H9 (cell line): ENCODE results near the gene RAB3IL1. TPM values are rescaled to one million over a fixed set of nuclear protein-coding genes. Genes with fewer than 3 reads are reported as not detected.

Experiments used
- DNase-seq: peaks from one replicate; pipeline ENCODE4 v3.0.0-alpha.2; 2017
- H2AFZ ChIP-seq: one replicate; pipeline ENCODE4 v1.6.1; 2013; ENCODE audit warnings: mild to moderate bottlenecking, low read length, control low read depth, moderate library complexity
- H2AK5ac ChIP-seq: 2 replicates; pipeline ENCODE4 v1.6.1; 2013; ENCODE audit warnings: low read length, control low read depth, mixed read lengths; ENCODE audit not compliant: insufficient read length
- H2BK120ac ChIP-seq: one replicate; pipeline ENCODE4 v1.6.1; 2013; ENCODE audit warnings: low read depth, mild to moderate bottlenecking, low read length, control low read depth, inconsistent platforms; ENCODE audit not compliant: poor library complexity, severe bottlenecking
- H2BK12ac ChIP-seq: 2 replicates; pipeline ENCODE4 v1.6.1; 2013; ENCODE audit warnings: low read length, control low read depth, mixed read lengths, low read depth; ENCODE audit not compliant: insufficient read length
- H2BK15ac ChIP-seq: 2 replicates; pipeline ENCODE4 v1.6.1; 2013; ENCODE audit warnings: low read depth, low read length, control low read depth
- H2BK20ac ChIP-seq: one replicate; pipeline ENCODE4 v1.6.1; 2013; ENCODE audit warnings: low read depth, mild to moderate bottlenecking, low read length, control low read depth, inconsistent platforms; ENCODE audit not compliant: poor library complexity, severe bottlenecking
- H2BK5ac ChIP-seq: 2 replicates; pipeline ENCODE4 v1.6.1; 2013; ENCODE audit warnings: low read length, control low read depth, mixed read lengths; ENCODE audit not compliant: insufficient read length
- H3K14ac ChIP-seq: 2 replicates; pipeline ENCODE4 v1.6.1; 2013; ENCODE audit warnings: low read length, control low read depth; ENCODE audit not compliant: insufficient read depth
- H3K18ac ChIP-seq: 2 replicates; pipeline ENCODE4 v1.6.1; 2013; ENCODE audit warnings: low read depth, mild to moderate bottlenecking, mixed read lengths, low read length, control low read depth; ENCODE audit not compliant: insufficient read length
- H3K23ac ChIP-seq: 2 replicates; pipeline ENCODE4 v1.6.1; 2013; ENCODE audit warnings: low read length, control low read depth, mixed read lengths, low read depth; ENCODE audit not compliant: insufficient read length
- H3K23me2 ChIP-seq: 2 replicates; pipeline ENCODE4 v1.6.1; 2013; ENCODE audit warnings: low read depth, mild to moderate bottlenecking, mixed read lengths, low read length, control low read depth; ENCODE audit not compliant: insufficient read length, poor library complexity, severe bottlenecking
- H3K27ac ChIP-seq: 2 replicates; pipeline ENCODE4 v1.5.1; 2013; ENCODE audit warnings: low read length, control low read depth, mixed read lengths, low read depth; ENCODE audit not compliant: insufficient read length
- H3K27me3 ChIP-seq: 2 replicates; pipeline ENCODE4 v1.6.1; 2013; ENCODE audit warnings: low read length, control low read depth, inconsistent platforms; ENCODE audit not compliant: insufficient read depth
- H3K4ac ChIP-seq: 2 replicates; pipeline ENCODE4 v1.6.1; 2013; ENCODE audit warnings: low read depth, mild to moderate bottlenecking, control low read depth, inconsistent platforms, low read length, moderate library complexity
- H3K4me1 ChIP-seq: 2 replicates; pipeline ENCODE4 v1.6.1; 2013; ENCODE audit warnings: low read length, control low read depth, inconsistent platforms; ENCODE audit not compliant: insufficient read depth
- H3K4me2 ChIP-seq: 2 replicates; pipeline ENCODE4 v1.6.1; 2013; ENCODE audit warnings: low read length, control low read depth, mixed read lengths; ENCODE audit not compliant: insufficient read length, insufficient read depth
- H3K56ac ChIP-seq: 2 replicates; pipeline ENCODE4 v1.6.1; 2013; ENCODE audit warnings: low read depth, mild to moderate bottlenecking, mixed read lengths, low read length, control low read depth; ENCODE audit not compliant: insufficient read length
- H3K79me1 ChIP-seq: 2 replicates; pipeline ENCODE4 v1.6.1; 2013; ENCODE audit warnings: low read depth, mild to moderate bottlenecking, moderate library complexity, low read length, control low read depth, inconsistent platforms; ENCODE audit not compliant: insufficient read depth, poor library complexity, severe bottlenecking
- H3K79me2 ChIP-seq: 2 replicates; pipeline ENCODE4 v1.6.1; 2013; ENCODE audit warnings: low read length, control low read depth, inconsistent platforms; ENCODE audit not compliant: insufficient read depth
- H3K9ac ChIP-seq: 2 replicates; pipeline ENCODE4 v1.6.1; 2013; ENCODE audit warnings: low read length, control low read depth, mixed read lengths; ENCODE audit not compliant: insufficient read length; ENCODE audit errors: extremely low read depth
- H3K9me3 ChIP-seq: one replicate; pipeline ENCODE4 v1.6.1; 2013; ENCODE audit warnings: low read depth, low read length, inconsistent platforms; ENCODE audit not compliant: control insufficient read depth
- H3T11ph ChIP-seq: one replicate; pipeline ENCODE4 v1.6.1; 2013; ENCODE audit warnings: mild to moderate bottlenecking, low read length, control low read depth, inconsistent platforms
- H4K20me1 ChIP-seq: one replicate; pipeline ENCODE4 v1.6.1; 2013; ENCODE audit not compliant: control insufficient read depth, insufficient read length, insufficient read depth
- H4K5ac ChIP-seq: 2 replicates; pipeline ENCODE4 v1.6.1; 2013; ENCODE audit warnings: low read depth, mild to moderate bottlenecking, mixed read lengths, low read length, control low read depth; ENCODE audit not compliant: insufficient read length
- H4K8ac ChIP-seq: replicated peaks from 2 replicates; pipeline ENCODE4 v1.6.1; 2013; ENCODE audit warnings: low read length, control low read depth, mixed read lengths, low read depth; ENCODE audit not compliant: insufficient read length
- H4K91ac ChIP-seq: 2 replicates; pipeline ENCODE4 v1.6.1; 2013; ENCODE audit warnings: low read depth, mild to moderate bottlenecking, moderate library complexity, mixed read lengths, low read length, control low read depth; ENCODE audit not compliant: insufficient read length
- H3K27ac Mint-ChIP-seq, 3 experiments: 2 replicates in 2 of 3; 3 replicates in 1 of 3; pipeline ENCODE4 v1.8.0; 2020 to 2021; ENCODE audit warnings: mixed read lengths in 3 of 3, mild to moderate bottlenecking in 1 of 3, moderate library complexity in 1 of 3
- H3K27me3 Mint-ChIP-seq: 2 replicates; pipeline ENCODE4 v1.8.0; 2021; ENCODE audit warnings: low read depth, mild to moderate bottlenecking, moderate library complexity, mixed read lengths
- H3K36me3 Mint-ChIP-seq, 3 experiments: 2 replicates in 2 of 3; 3 replicates in 1 of 3; pipeline ENCODE4 v1.8.0; 2020 to 2021; ENCODE audit warnings: low read depth in 3 of 3, mixed read lengths in 3 of 3; ENCODE audit not compliant: insufficient read depth in 1 of 3
- H3K4me1 Mint-ChIP-seq, 2 experiments: 2 replicates each; pipeline ENCODE4 v1.8.0; 2020; ENCODE audit warnings: mixed read lengths in 2 of 2
- H3K4me3 Mint-ChIP-seq, 2 experiments: 2 replicates in 1 of 2; 3 replicates in 1 of 2; pipeline ENCODE4 v1.8.0; 2020 to 2021; ENCODE audit warnings: mild to moderate bottlenecking in 2 of 2, mixed read lengths in 2 of 2, moderate library complexity in 1 of 2
- H3K9me3 Mint-ChIP-seq, 2 experiments: 2 replicates in 1 of 2; 3 replicates in 1 of 2; pipeline ENCODE4 v1.8.0; 2020; ENCODE audit warnings: mild to moderate bottlenecking in 2 of 2, mixed read lengths in 2 of 2, moderate library complexity in 1 of 2
- WGBS: extraction: QIAGEN DNeasy Blood & Tissue Kit; methylation state at CpG from one replicate; pipeline ENCODE4 v1.1.7; 2013; ENCODE audit warnings: missing lambda C conversion rate, low lambda C conversion rate, mixed read lengths; ENCODE audit not compliant: insufficient read length; ENCODE audit errors: extremely low coverage; 5-methylcytosine and 5-hydroxymethylcytosine counted together
- total RNA-seq: library from RNA; stranded (reverse); gene quantifications from 2 replicates; pipeline ENCODE4 v1.2.1, GENCODE V29; 2021
- TF ChIP-seq, protein P1 (sequence below): fragments of 200-600 bp; sonication (generic); conservative IDR thresholded peaks from 3 replicates; pipeline ENCODE4 v1.8.0; 2021; ENCODE audit warnings: antibody characterized with exemption, mild to moderate bottlenecking

The RAB3IL1 gene
- total RNA-seq, 1 experiment from 2014 or later = 2.4 TPM

DNA sequence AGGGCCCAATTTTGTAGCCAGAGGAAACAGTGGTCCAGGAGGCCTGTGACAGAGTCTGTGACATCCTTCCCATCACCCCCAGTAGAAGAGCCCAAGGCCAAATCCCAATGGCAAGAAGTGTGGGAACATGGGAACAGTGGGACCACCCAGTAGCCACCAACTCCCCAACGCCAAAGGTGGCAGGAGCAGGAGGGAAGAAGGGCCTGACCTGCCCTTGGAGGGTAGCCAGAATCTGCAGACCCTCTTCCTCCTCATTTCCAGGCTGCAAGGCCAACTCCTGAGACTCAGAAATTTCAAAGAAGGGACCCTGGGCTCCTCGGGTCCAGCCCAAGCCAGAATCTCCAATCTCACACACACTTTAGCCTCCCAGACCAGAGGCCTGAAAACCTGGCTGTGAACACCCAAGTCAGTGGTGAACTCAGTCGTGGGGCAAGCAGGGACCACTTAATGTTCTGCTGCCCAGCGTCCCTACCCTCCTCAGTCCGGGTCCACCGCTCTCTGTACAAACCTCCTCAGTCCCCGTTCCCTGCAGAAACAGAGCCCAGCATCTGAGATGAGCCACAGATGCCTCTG, 6.2 kb downstream of the RAB3IL1 start:
- Mint-ChIP-seq H3K27ac (no peak overlapping the region), H3K9me3 (no peaks in the 10 kb centered on the region), H3K36me3 (no peaks in the 10 kb centered on the region), H3K4me1 (peaks cover 7 to 22% of the 10 kb centered on the region in 2 experiments), H3K4me3 (no peak overlapping the region), H3K27me3 (peaks cover 20% of the 10 kb centered on the region)
- H2AFZ ChIP-seq = no peak overlapping the region
- H3K18ac ChIP-seq = no peak overlapping the region
- no peak overlapping the region for H4K8ac ChIP-seq
- H2BK12ac ChIP-seq = no peak overlapping the region
- H3K79me1 ChIP-seq = no peaks in the 10 kb centered on the region
- TF ChIP-seq, protein P1, sequence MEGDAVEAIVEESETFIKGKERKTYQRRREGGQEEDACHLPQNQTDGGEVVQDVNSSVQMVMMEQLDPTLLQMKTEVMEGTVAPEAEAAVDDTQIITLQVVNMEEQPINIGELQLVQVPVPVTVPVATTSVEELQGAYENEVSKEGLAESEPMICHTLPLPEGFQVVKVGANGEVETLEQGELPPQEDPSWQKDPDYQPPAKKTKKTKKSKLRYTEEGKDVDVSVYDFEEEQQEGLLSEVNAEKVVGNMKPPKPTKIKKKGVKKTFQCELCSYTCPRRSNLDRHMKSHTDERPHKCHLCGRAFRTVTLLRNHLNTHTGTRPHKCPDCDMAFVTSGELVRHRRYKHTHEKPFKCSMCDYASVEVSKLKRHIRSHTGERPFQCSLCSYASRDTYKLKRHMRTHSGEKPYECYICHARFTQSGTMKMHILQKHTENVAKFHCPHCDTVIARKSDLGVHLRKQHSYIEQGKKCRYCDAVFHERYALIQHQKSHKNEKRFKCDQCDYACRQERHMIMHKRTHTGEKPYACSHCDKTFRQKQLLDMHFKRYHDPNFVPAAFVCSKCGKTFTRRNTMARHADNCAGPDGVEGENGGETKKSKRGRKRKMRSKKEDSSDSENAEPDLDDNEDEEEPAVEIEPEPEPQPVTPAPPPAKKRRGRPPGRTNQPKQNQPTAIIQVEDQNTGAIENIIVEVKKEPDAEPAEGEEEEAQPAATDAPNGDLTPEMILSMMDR = no peak
- no peak overlapping the region for H3T11ph ChIP-seq
- H3K27ac ChIP-seq = no peak overlapping the region
- H3K14ac ChIP-seq = no peak overlapping the region
- no peak overlapping the region for H3K4me2 ChIP-seq
- H2BK5ac ChIP-seq = no peak overlapping the region
- H3K4me1 ChIP-seq = no peaks in the 10 kb centered on the region; the same call in 1 of the 2 replicates
- no peak overlapping the region for H2BK15ac ChIP-seq
- no CpG with 5 or more reads among the region's 7 CpGs for WGBS
- no peak overlapping the region for H3K9ac ChIP-seq
- H3K56ac ChIP-seq = no peak overlapping the region
- H3K4ac ChIP-seq = no peak overlapping the region
- no peaks in the 10 kb centered on the region for H3K27me3 ChIP-seq
- no peaks in the 10 kb centered on the region for H3K9me3 ChIP-seq
- no peaks in the 10 kb centered on the region for H3K23me2 ChIP-seq
- H4K5ac ChIP-seq = no peak overlapping the region
- no peak for DNase-seq
- H4K91ac ChIP-seq = no peak overlapping the region
- H4K20me1 ChIP-seq = no peaks in the 10 kb centered on the region
- H3K79me2 ChIP-seq = no peaks in the 10 kb centered on the region
- H2BK20ac ChIP-seq = no peak overlapping the region
- no peak overlapping the region for H3K23ac ChIP-seq
- no peak overlapping the region for H2AK5ac ChIP-seq
- no peak overlapping the region for H2BK120ac ChIP-seq
